GM12878 (cell line): ENCODE results near the gene EBPL. TPM values are rescaled to one million over a fixed set of nuclear protein-coding genes. Genes with fewer than 3 reads are reported as not detected.

Experiments used
- ATAC-seq: fragments of 200-7000 bp; cut with Tn5 transposase; 3 replicates; pipeline ENCODE4 v1.9.1; 2020; ENCODE audit warnings: mild to moderate bottlenecking, moderate library complexity
- BruUV-seq: library from RNA; stranded (reverse); fragments of 400-500 nt; replicated peaks from 2 replicates; lab custom pipeline; 2021; lab: Mats Ljungman, UMichigan
- CTCF ChIA-PET: fragments of 300-600 bp; sonication (Branson Sonifier 250); formaldehyde crosslinking; extraction: SDS; loops from one replicate; lab custom pipeline; 2021; ENCODE audit warnings: inconsistent platforms; lab: Yijun Ruan, JAX
- POLR2A ChIA-PET: fragments of 350-600 bp; formaldehyde crosslinking; extraction: SDS; loops from one replicate; lab custom pipeline; 2021; ENCODE audit warnings: inconsistent platforms; lab: Charles Lee
- RAD21 ChIA-PET: fragments of 300-600 bp; sonication (Branson Sonifier 250); formaldehyde crosslinking; loops from one replicate; lab custom pipeline; 2023; ENCODE audit warnings: antibody characterized with exemption; ENCODE audit not compliant: unreplicated experiment; lab: Charles Lee
- SMC1A ChIA-PET: fragments of 300-600 bp; sonication (Branson Sonifier 250); formaldehyde crosslinking; loops from one replicate; lab custom pipeline; 2023; ENCODE audit not compliant: unreplicated experiment, uncharacterized antibody; lab: Charles Lee
- DNase-seq: peaks from one replicate; pipeline ENCODE4 v3.0.0-alpha.2; 2011; ENCODE audit warnings: low read depth, low spot score
- FAIRE-seq: peaks from 3 replicates; lab custom pipeline; 2011; peaks lifted over from hg19 to GRCh38; lab: Jason Lieb, UNC
- H2AFZ ChIP-seq: 2 replicates; pipeline ENCODE4 v1.6.0; 2011; ENCODE audit warnings: low read depth, low read length, control low read depth; ENCODE audit not compliant: control insufficient read depth
- H3K27ac ChIP-seq: 2 replicates; pipeline ENCODE4 v1.5.1; 2011; ENCODE audit warnings: control low read depth; ENCODE audit not compliant: control insufficient read depth, insufficient read depth
- H3K27me3 ChIP-seq, 2 experiments: replicated peaks in 1 of 2; 2 replicates each; pipeline versions ENCODE4 v1.6.0 to v1.6.1; 2011; ENCODE audit warnings: low read length in 1 of 2; ENCODE audit not compliant: control insufficient read depth in 2 of 2, insufficient read depth in 2 of 2
- H3K36me3 ChIP-seq, 2 experiments: 2 replicates each; pipeline ENCODE4 v1.5.1; 2011; ENCODE audit warnings: low read length in 1 of 2; ENCODE audit not compliant: control insufficient read depth in 2 of 2, insufficient read depth in 2 of 2
- H3K4me1 ChIP-seq: 2 replicates; pipeline ENCODE4 v1.6.1; 2011; ENCODE audit warnings: mild to moderate bottlenecking, low read length, moderate library complexity, mixed read lengths; ENCODE audit not compliant: control insufficient read depth, insufficient read depth
- H3K4me2 ChIP-seq: 2 replicates; pipeline ENCODE4 v1.6.0; 2011; ENCODE audit warnings: control low read depth; ENCODE audit not compliant: control insufficient read depth, insufficient read depth
- H3K4me3 ChIP-seq: fragments of 200-600 bp; sonication (generic); 2 replicates; pipeline ENCODE4 v1.5.1; 2016
- H3K79me2 ChIP-seq: 2 replicates; pipeline ENCODE4 v1.6.0; 2011; ENCODE audit warnings: low read length; ENCODE audit not compliant: control insufficient read depth, insufficient read depth
- H3K9ac ChIP-seq: 2 replicates; pipeline ENCODE4 v1.8.0; 2011; ENCODE audit warnings: low read length, control low read depth, mixed read lengths; ENCODE audit not compliant: control insufficient read depth, insufficient read depth
- H3K9me3 ChIP-seq: replicated peaks from 3 replicates; pipeline ENCODE4 v1.5.1; 2011; ENCODE audit warnings: mild to moderate bottlenecking, low read length; ENCODE audit not compliant: control insufficient read depth, insufficient read depth
- H4K20me1 ChIP-seq: 2 replicates; pipeline ENCODE4 v1.6.0; 2011; ENCODE audit not compliant: control insufficient read depth, insufficient read depth
- HDAC6 ChIP-seq: fragments of 200-600 bp; sonication (generic); IDR thresholded peaks from one replicate; pipeline ENCODE4 v1.8.0; 2017; ENCODE audit warnings: antibody characterized with exemption; ENCODE audit not compliant: unreplicated experiment
- KDM1A ChIP-seq: fragments of 200-600 bp; sonication (generic); IDR thresholded peaks from 2 replicates; pipeline ENCODE4 v1.6.1; 2016; ENCODE audit warnings: borderline replicate concordance
- NR2C2 ChIP-seq: IDR thresholded peaks from 2 replicates; pipeline ENCODE4 v1.6.1; 2011; ENCODE audit warnings: borderline replicate concordance, low read depth; ENCODE audit not compliant: control insufficient read depth, insufficient read length
- POLR2A ChIP-seq: IDR thresholded peaks from 2 replicates; pipeline ENCODE4 v1.6.1; 2011; ENCODE audit warnings: low read depth, mild to moderate bottlenecking, low read length
- ZBED1 ChIP-seq: IDR thresholded peaks from 2 replicates; pipeline ENCODE4 v1.6.1; 2016; ENCODE audit warnings: borderline replicate concordance
- WGBS: methylation state at CpG from one replicate; pipeline ENCODE4 v1.1.6; 2016; ENCODE audit warnings: low lambda C conversion rate; ENCODE audit not compliant: insufficient replicate concordance, insufficient coverage; ENCODE audit errors: missing lambda C conversion rate; 5-methylcytosine and 5-hydroxymethylcytosine counted together
- in situ Hi-C: fragments of 300-500 bp; cut with MboI; formaldehyde crosslinking; loops from 9 replicates; pipeline ENCODE4 v1.14.3; 2018; ENCODE audit warnings: mixed read lengths
- intact Hi-C: fragments of 100-400 bp; cut with micrococcal nuclease; formaldehyde crosslinking; loops from one replicate; pipeline ENCODE4 v1.14.2; 2022; ENCODE audit not compliant: unreplicated experiment
- polyA plus RNA-seq, 11 experiments: library from polyadenylated mRNA; depleted of rRNA in 4 of 11; unstranded in 6 of 11; stranded (reverse) in 5 of 11; fragments of >200 nt; fragmentation: Nextera tagmentation in 4 of 11; fragmentation: Illumina TruSeq in 1 of 11; extraction: Ambion mirVana in 4 of 11; extraction: Trizol in 1 of 11; gene quantifications; 1 replicate in 1 of 11; 2 replicates in 10 of 11; pipeline versions ENCODE4 v1.2.1 to v1.2.3, GENCODE V29; 2011 to 2016; ENCODE audit warnings: inconsistent platforms in 2 of 11, missing spikeins in 2 of 11, low read depth in 1 of 11
- total RNA-seq, 4 experiments: library from RNA; depleted of rRNA in 3 of 4; stranded (reverse); fragments of >200 nt in 3 of 4; fragmentation: Illumina TruSeq in 1 of 4; extraction: Trizol in 1 of 4; gene quantifications; 2 replicates each; pipeline versions ENCODE4 v1.2.1 to v1.2.3, GENCODE V29; 2013 to 2021
- TF ChIP-seq, protein P1 (sequence below): IDR thresholded peaks from 2 replicates; pipeline ENCODE4 v1.6.1; 2012; ENCODE audit warnings: low read depth, low read length, improper control_type of control experiment
- TF ChIP-seq, protein P2 (sequence below): fragments of 450-650 bp; IDR thresholded peaks from 2 replicates; pipeline ENCODE4 v1.6.1; 2016; ENCODE audit warnings: mild to moderate bottlenecking

Gene EBPL
- total and polyA plus RNA-seq, 10 of the 15 experiments (the other 5 are each of a cell fraction or from before 2014, with no cell fraction given): 6.2 to 72.8 (median 43.5) TPM

DNA sequence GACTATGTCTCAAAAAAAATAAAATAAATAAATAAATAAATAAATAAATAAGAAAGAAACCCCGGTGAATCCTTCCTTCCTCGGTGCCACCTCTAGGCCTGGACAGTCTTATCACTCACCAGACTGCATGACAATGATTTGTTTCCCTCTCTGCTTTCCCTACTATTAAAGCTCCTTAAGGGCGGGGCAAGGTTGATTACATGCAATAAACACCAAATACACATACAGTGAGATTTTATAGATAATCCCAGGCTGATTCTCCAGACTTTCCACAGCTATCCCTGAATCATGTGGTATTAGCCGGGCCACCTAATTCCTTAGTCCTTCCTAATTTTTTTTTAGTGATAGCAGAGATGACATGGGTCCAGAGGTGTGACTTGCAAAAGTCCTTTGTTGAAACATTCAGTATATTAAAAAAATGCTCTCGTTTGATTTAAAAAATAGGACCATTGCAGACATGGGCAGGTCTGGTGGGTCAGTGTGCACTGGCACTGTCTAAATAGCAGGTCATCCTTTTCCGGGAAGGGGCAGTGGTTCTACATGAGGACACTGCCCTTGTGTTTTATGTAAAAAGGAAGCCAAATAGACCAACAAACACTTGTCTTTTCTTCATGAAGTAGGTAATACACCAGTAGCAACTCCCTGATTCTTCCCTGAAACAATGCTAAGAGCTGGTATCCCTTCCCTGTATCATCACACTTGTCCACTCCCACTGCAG is 14.5 kb downstream of the EBPL start:
- no peaks in the 10 kb centered on the region for H3K4me1 ChIP-seq
- H3K27me3 ChIP-seq: no peaks in the 10 kb centered on the region
- ATAC-seq (no peak), FAIRE-seq (no peak), DNase-seq (no peak)
- CTCF ChIA-PET: no interaction called here
- no peak overlapping the region for H3K27ac ChIP-seq
- in situ Hi-C loops: no loop called here
- H3K36me3 ChIP-seq: no peaks in the 10 kb centered on the region
- no peak overlapping the region for H3K9ac ChIP-seq
- TF ChIP-seq NR2C2 (no peak), HDAC6 (no peak), ZBED1 (no peak), KDM1A (no peak), POLR2A (no peak)
- TF ChIP-seq, protein P1, sequence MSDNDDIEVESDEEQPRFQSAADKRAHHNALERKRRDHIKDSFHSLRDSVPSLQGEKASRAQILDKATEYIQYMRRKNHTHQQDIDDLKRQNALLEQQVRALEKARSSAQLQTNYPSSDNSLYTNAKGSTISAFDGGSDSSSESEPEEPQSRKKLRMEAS: no peak
- TF ChIP-seq, protein P2, sequence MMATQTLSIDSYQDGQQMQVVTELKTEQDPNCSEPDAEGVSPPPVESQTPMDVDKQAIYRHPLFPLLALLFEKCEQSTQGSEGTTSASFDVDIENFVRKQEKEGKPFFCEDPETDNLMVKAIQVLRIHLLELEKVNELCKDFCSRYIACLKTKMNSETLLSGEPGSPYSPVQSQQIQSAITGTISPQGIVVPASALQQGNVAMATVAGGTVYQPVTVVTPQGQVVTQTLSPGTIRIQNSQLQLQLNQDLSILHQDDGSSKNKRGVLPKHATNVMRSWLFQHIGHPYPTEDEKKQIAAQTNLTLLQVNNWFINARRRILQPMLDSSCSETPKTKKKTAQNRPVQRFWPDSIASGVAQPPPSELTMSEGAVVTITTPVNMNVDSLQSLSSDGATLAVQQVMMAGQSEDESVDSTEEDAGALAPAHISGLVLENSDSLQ: no peak
- no peaks in the 10 kb centered on the region; the same call in 1 of the 2 replicates for H4K20me1 ChIP-seq
- 96% methylated on average over 6 of the region's 6 CpGs for WGBS
- no peaks in the 10 kb centered on the region for H3K9me3 ChIP-seq
- H3K4me2 ChIP-seq: no peak overlapping the region
- BruUV-seq: no TSS peak
- no peaks in the 10 kb centered on the region; the same call in 1 of the 2 replicates for H3K79me2 ChIP-seq
- no peak overlapping the region for H3K4me3 ChIP-seq
- POLR2A ChIA-PET: no interaction called here
- RAD21 ChIA-PET: no interaction called here
- SMC1A ChIA-PET: interaction anchor here (2.0 kb wide), 1 partner anchor 113 kb away, joined by 6 read pairs; no protein-coding TSS in a partner anchor
- intact Hi-C loops: no loop called here
- H2AFZ ChIP-seq: no peak overlapping the region
